K562 (cell line): ENCODE results near the gene NBR1. TPM values are rescaled to one million over a fixed set of nuclear protein-coding genes. Genes with fewer than 3 reads are reported as not detected.
"Not testable (repeated sequence)": the region's sequence is repeated elsewhere in the genome, so short reads cannot be mapped to it uniquely, and the experiment has no call there.

Source experiments
- ATAC-seq: fragments of 200-7000 bp; cut with Tn5 transposase; 3 replicates; pipeline ENCODE4 v1.9.1; 2020; ENCODE audit warnings: moderate library complexity
- BruUV-seq: library from RNA; stranded (reverse); fragments of 400-500 nt; replicated peaks from 2 replicates; lab custom pipeline; 2021; lab: Mats Ljungman, UMichigan
- CTCF ChIA-PET: fragments of 300-600 bp; formaldehyde crosslinking; extraction: SDS; loops from one replicate; lab custom pipeline; 2021; ENCODE audit warnings: low intra/inter-chr PET ratio; lab: Yijun Ruan, JAX
- POLR2A ChIA-PET: fragments of 300-600, 350-650 bp; sonication (Branson Sonifier 250); formaldehyde crosslinking; extraction: SDS; loops from one replicate; lab custom pipeline; 2021; ENCODE audit warnings: antibody characterized with exemption, inconsistent platforms; lab: Yijun Ruan, JAX
- DNase-seq, 4 experiments: peaks; one replicate each; pipeline versions ENCODE4 v3.0.0 to v3.0.0-alpha.2; 2011 to 2018; ENCODE audit warnings: low spot score in 3 of 4, mixed read lengths in 3 of 4; ENCODE audit errors: extremely low read depth in 1 of 4
- FAIRE-seq: peaks from 2 replicates; lab custom pipeline; 2011; peaks lifted over from hg19 to GRCh38; lab: Jason Lieb, UNC
- H2AFZ ChIP-seq: 2 replicates; pipeline ENCODE4 v1.6.0; 2011; ENCODE audit warnings: low read depth, low read length, control low read depth, inconsistent platforms
- H3K27ac ChIP-seq: fragments of 200-600 bp; 3 replicates; pipeline ENCODE4 v1.8.0; 2011; ENCODE audit warnings: low read depth, mild to moderate bottlenecking, control low read depth, inconsistent platforms, low read length, moderate library complexity, mixed read lengths; ENCODE audit errors: extremely low read depth
- H3K27me3 ChIP-seq, 2 experiments: fragments of 300-600 bp in 1 of 2; 2 replicates in 1 of 2; 3 replicates in 1 of 2; pipeline versions ENCODE4 v1.6.0 to v1.8.0; 2011; ENCODE audit warnings: inconsistent platforms in 2 of 2, low read length in 2 of 2, mild to moderate bottlenecking in 1 of 2, mixed read lengths in 1 of 2, moderate library complexity in 1 of 2; ENCODE audit not compliant: control insufficient read depth in 2 of 2, insufficient read depth in 2 of 2
- H3K36me3 ChIP-seq: fragments of 300-600 bp; 3 replicates; pipeline ENCODE4 v1.8.0; 2011; ENCODE audit warnings: mild to moderate bottlenecking, low read length, inconsistent platforms; ENCODE audit not compliant: control insufficient read depth, insufficient read depth
- H3K4me1 ChIP-seq, 2 experiments: fragments of 200-600 bp in 1 of 2; replicated peaks in 1 of 2; 2 replicates in 1 of 2; 3 replicates in 1 of 2; pipeline versions ENCODE4 v1.5.1 to v1.8.0; 2011; ENCODE audit warnings: inconsistent platforms in 2 of 2, low read length in 2 of 2, mild to moderate bottlenecking in 1 of 2, mixed read lengths in 1 of 2, moderate library complexity in 1 of 2; ENCODE audit not compliant: control insufficient read depth in 2 of 2, insufficient read depth in 2 of 2
- H3K4me2 ChIP-seq: 2 replicates; pipeline ENCODE4 v1.6.1; 2011; ENCODE audit warnings: low read length, control low read depth, inconsistent platforms, mixed read lengths; ENCODE audit not compliant: insufficient read depth
- H3K4me3 ChIP-seq: fragments of 200-600 bp; sonication (generic), shearing (Covaris generic); 2 replicates; pipeline ENCODE4 v1.5.1; 2016; ENCODE audit warnings: control low read depth, inconsistent platforms
- H3K79me2 ChIP-seq: fragments of 200-600 bp; 3 replicates; pipeline ENCODE4 v1.8.0; 2011; ENCODE audit warnings: low read length, inconsistent platforms; ENCODE audit not compliant: control insufficient read depth, insufficient read depth
- H3K9ac ChIP-seq, 2 experiments: 2 replicates each; pipeline versions ENCODE4 v1.6.0 to v1.6.1; 2011; ENCODE audit warnings: low read depth in 2 of 2, low read length in 2 of 2, control low read depth in 1 of 2, inconsistent platforms in 1 of 2, mild to moderate bottlenecking in 1 of 2, mixed read lengths in 1 of 2; ENCODE audit not compliant: insufficient read depth in 1 of 2
- H3K9me1 ChIP-seq: one replicate; pipeline ENCODE4 v1.6.0; 2011; ENCODE audit warnings: inconsistent platforms, mild to moderate bottlenecking, low read length, moderate library complexity; ENCODE audit not compliant: control insufficient read depth, insufficient read depth
- H3K9me3 ChIP-seq: replicated peaks from 2 replicates; pipeline ENCODE4 v1.5.1; 2011; ENCODE audit warnings: low read depth, low read length, inconsistent platforms; ENCODE audit not compliant: control insufficient read depth, insufficient read depth
- H4K20me1 ChIP-seq: replicated peaks from 2 replicates; pipeline ENCODE4 v1.6.1; 2011; ENCODE audit warnings: low read length, inconsistent platforms, mixed read lengths; ENCODE audit not compliant: control insufficient read depth, insufficient read depth
- ELF4 ChIP-seq: fragments of 450-650 bp; formaldehyde crosslinking; IDR thresholded peaks from 2 replicates; pipeline ENCODE4 v1.4.0; 2022; ENCODE audit warnings: missing genetic modification characterization
- LARP7 ChIP-seq: fragments of 450-650 bp; IDR thresholded peaks from 2 replicates; pipeline ENCODE4 v1.6.1; 2016
- NKRF ChIP-seq: fragments of 450-650 bp; IDR thresholded peaks from 2 replicates; pipeline ENCODE4 v1.6.1; 2016; ENCODE audit warnings: borderline replicate concordance
- THRB ChIP-seq: fragments of 450-650 bp; formaldehyde crosslinking; conservative IDR thresholded peaks from 2 replicates; pipeline ENCODE4 v1.4.0; 2022; ENCODE audit warnings: mild to moderate bottlenecking, missing genetic modification characterization
- in situ Hi-C: fragments of 300-500 bp; cut with MboI; formaldehyde crosslinking; loops from 4 replicates; pipeline ENCODE4 v1.15.0; 2018; ENCODE audit warnings: inconsistent platforms, mixed read lengths
- intact Hi-C: fragments of 100-400 bp; cut with micrococcal nuclease; formaldehyde crosslinking; loops from 2 replicates; pipeline ENCODE4 v1.14.2; 2022
- polyA plus RNA-seq, 8 experiments: library from polyadenylated mRNA; depleted of rRNA in 4 of 8; stranded (reverse) in 5 of 8; unstranded in 3 of 8; fragments of >200 nt; fragmentation: Nextera tagmentation in 2 of 8; fragmentation: Illumina TruSeq in 1 of 8; extraction: Ambion mirVana in 2 of 8; extraction: Trizol in 1 of 8; gene quantifications; 2 replicates each; pipeline versions ENCODE4 v1.2.1 to v1.2.3, GENCODE V29; 2011 to 2014; ENCODE audit warnings: inconsistent platforms in 1 of 8, missing spikeins in 1 of 8
- total RNA-seq, 7 experiments: library from RNA; depleted of rRNA in 6 of 7; stranded (reverse); fragments of >200 nt in 6 of 7; fragmentation: Illumina TruSeq in 2 of 7; extraction: Trizol in 2 of 7; gene quantifications; 2 replicates each; pipeline versions ENCODE4 v1.2.1 to v1.2.3, GENCODE V29; 2011 to 2021; ENCODE audit warnings: low replicate concordance in 1 of 7
- TF ChIP-seq, protein P1 (sequence below): fragments of 450-650 bp; formaldehyde crosslinking; IDR thresholded peaks from 2 replicates; pipeline ENCODE4 v1.4.0; 2022; ENCODE audit warnings: missing genetic modification characterization
- TF ChIP-seq, protein P2 (sequence below): fragments of 450-650 bp; formaldehyde crosslinking; IDR thresholded peaks from 2 replicates; pipeline ENCODE4 v1.4.0; 2022; ENCODE audit warnings: missing genetic modification characterization
- TF ChIP-seq, protein P3 (sequence below), 2 experiments: fragments of 450-650 bp; IDR thresholded peaks; 2 replicates each; pipeline ENCODE4 v1.6.1; 2016

NBR1 gene
- total and polyA plus RNA-seq, 9 of the 15 experiments (the other 6 are each of a cell fraction or from before 2014, with no cell fraction given), result 4.2 to 70.1 (median 39.9) TPM

DNA sequence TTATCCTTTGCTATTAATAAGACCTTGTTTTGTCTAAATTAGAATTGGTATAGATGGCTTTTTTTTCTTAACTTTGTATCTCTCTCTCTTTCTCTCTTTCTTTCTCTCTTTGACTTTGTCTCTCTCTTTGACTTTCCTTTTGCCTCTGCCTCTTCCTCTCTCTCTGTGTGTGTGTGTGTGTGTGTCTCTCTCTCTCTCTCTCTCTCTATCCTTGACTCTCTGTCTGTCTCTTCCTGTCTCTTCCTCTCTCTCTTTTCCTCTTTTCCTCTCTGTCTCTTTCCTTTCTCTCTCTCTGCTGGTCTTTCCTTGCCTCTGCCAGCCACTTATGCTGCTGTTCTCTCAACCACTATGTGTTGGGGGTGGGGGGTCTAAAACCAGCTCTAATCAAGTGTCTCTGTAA is 5.0 kb upstream of the NBR1 start:
- H3K36me3 ChIP-seq, ATAC-seq, H3K4me1 ChIP-seq, H3K9me3 ChIP-seq, DNase-seq, H3K27me3 ChIP-seq, intact Hi-C loops, H3K4me3 ChIP-seq, H3K9ac ChIP-seq, BruUV-seq, POLR2A ChIA-PET, H2AFZ ChIP-seq, H3K27ac ChIP-seq, FAIRE-seq, H3K9me1 ChIP-seq, CTCF ChIA-PET, H4K20me1 ChIP-seq, H3K4me2 ChIP-seq, in situ Hi-C loops: not testable (repeated sequence)
- TF ChIP-seq NKRF (0 out of 2 replicates have a peak, but pooled peaks have one; percentile 27), ELF4 (0 out of 2 replicates have a peak, but pooled peaks have one; percentile 38), THRB (CRISPR knock-in tag) (0 out of 2 replicates have a peak, but pooled peaks have one; percentile 27), LARP7 (0 out of 2 replicates have a peak, but pooled peaks have one; percentile 20)
- TF ChIP-seq, protein P1, sequence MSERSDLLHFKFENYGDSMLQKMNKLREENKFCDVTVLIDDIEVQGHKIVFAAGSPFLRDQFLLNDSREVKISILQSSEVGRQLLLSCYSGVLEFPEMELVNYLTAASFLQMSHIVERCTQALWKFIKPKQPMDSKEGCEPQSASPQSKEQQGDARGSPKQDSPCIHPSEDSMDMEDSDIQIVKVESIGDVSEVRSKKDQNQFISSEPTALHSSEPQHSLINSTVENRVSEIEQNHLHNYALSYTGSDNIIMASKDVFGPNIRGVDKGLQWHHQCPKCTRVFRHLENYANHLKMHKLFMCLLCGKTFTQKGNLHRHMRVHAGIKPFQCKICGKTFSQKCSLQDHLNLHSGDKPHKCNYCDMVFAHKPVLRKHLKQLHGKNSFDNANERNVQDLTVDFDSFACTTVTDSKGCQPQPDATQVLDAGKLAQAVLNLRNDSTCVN (CRISPR knock-in tag), result 0 out of 2 replicates have a peak, but pooled peaks have one; percentile 75
- TF ChIP-seq, protein P2, sequence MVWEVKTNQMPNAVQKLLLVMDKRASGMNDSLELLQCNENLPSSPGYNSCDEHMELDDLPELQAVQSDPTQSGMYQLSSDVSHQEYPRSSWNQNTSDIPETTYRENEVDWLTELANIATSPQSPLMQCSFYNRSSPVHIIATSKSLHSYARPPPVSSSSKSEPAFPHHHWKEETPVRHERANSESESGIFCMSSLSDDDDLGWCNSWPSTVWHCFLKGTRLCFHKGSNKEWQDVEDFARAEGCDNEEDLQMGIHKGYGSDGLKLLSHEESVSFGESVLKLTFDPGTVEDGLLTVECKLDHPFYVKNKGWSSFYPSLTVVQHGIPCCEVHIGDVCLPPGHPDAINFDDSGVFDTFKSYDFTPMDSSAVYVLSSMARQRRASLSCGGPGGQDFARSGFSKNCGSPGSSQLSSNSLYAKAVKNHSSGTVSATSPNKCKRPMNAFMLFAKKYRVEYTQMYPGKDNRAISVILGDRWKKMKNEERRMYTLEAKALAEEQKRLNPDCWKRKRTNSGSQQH (CRISPR knock-in tag), result peak; percentile 59; the same call in 1 of the 2 replicates
- TF ChIP-seq, protein P3, sequence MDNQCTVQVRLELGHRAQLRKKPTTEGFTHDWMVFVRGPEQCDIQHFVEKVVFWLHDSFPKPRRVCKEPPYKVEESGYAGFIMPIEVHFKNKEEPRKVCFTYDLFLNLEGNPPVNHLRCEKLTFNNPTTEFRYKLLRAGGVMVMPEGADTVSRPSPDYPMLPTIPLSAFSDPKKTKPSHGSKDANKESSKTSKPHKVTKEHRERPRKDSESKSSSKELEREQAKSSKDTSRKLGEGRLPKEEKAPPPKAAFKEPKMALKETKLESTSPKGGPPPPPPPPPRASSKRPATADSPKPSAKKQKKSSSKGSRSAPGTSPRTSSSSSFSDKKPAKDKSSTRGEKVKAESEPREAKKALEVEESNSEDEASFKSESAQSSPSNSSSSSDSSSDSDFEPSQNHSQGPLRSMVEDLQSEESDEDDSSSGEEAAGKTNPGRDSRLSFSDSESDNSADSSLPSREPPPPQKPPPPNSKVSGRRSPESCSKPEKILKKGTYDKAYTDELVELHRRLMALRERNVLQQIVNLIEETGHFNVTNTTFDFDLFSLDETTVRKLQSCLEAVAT (IDR thresholded peaks at IDR 0.05), result 0 out of 4 replicates have a peak, but pooled peaks of 1 of the 2 experiments have one; percentile 30
- H3K79me2 ChIP-seq, result peaks cover 24% of the 10 kb centered on the region
